HEK293 (cell line): ENCODE measurements around the gene PCDH9.

Source experiments
- CTCF ChIA-PET: fragments of 350-600 bp; formaldehyde crosslinking; extraction: SDS; loops from one replicate; lab custom pipeline; 2021; ENCODE audit warnings: antibody characterized with exemption; lab: Yijun Ruan, JAX
- POLR2A ChIA-PET: fragments of 300-600 bp; formaldehyde crosslinking; extraction: SDS; loops from one replicate; lab custom pipeline; 2020; ENCODE audit warnings: antibody characterized with exemption, inconsistent platforms; lab: Yijun Ruan, JAX
- H3K27ac ChIP-seq: fragments of 200-500 bp; sonication (Bioruptor generic); 2 replicates; pipeline ENCODE4 v1.5.1; 2014; ENCODE audit warnings: low read depth, low read length, control low read depth, inconsistent platforms; ENCODE audit errors: extremely low read depth
- H3K36me3 ChIP-seq, 2 experiments: fragments of 200-500 bp in 1 of 2; sonication (Bioruptor generic) in 1 of 2; 1 replicate in 1 of 2; 2 replicates in 1 of 2; pipeline ENCODE4 v1.5.1; 2014 to 2017; ENCODE audit warnings: inconsistent platforms in 2 of 2, low read length in 2 of 2; ENCODE audit not compliant: control insufficient read depth in 2 of 2, insufficient read depth in 1 of 2
- H3K4me1 ChIP-seq: fragments of 200-500 bp; sonication (Bioruptor generic); 2 replicates; pipeline ENCODE4 v1.5.1; 2014; ENCODE audit warnings: mild to moderate bottlenecking, low read length, inconsistent platforms; ENCODE audit not compliant: control insufficient read depth, insufficient read depth
- H3K4me3 ChIP-seq: 2 replicates; pipeline ENCODE4 v1.5.1; 2011; ENCODE audit warnings: low read depth, mild to moderate bottlenecking, control low read depth, low read length, moderate library complexity
- H3K9me3 ChIP-seq: fragments of 200-500 bp; sonication (Bioruptor generic); 2 replicates; pipeline ENCODE4 v1.5.1; 2014; ENCODE audit warnings: low read depth, low read length, inconsistent platforms; ENCODE audit not compliant: control insufficient read depth, insufficient read depth
- GLI4 ChIP-seq: fragments of 450-650 bp; formaldehyde crosslinking; IDR thresholded peaks from 2 replicates; pipeline ENCODE4 v1.5.1; 2016; ENCODE audit warnings: missing biosample characterization, missing genetic modification characterization
- GLIS1 ChIP-seq: fragments of 450-650 bp; formaldehyde crosslinking; IDR thresholded peaks from 2 replicates; pipeline ENCODE4 v1.5.1; 2016; ENCODE audit warnings: missing biosample characterization, missing genetic modification characterization
- KLF8 ChIP-seq: fragments of 450-650 bp; formaldehyde crosslinking; IDR thresholded peaks from 2 replicates; pipeline ENCODE4 v1.5.1; 2016; ENCODE audit warnings: missing biosample characterization, missing genetic modification characterization
- RBAK ChIP-seq: fragments of 450-650 bp; formaldehyde crosslinking; IDR thresholded peaks from 2 replicates; pipeline ENCODE4 v1.5.1; 2016; ENCODE audit warnings: missing biosample characterization, missing genetic modification characterization
- SCRT1 ChIP-seq: fragments of 450-650 bp; formaldehyde crosslinking; IDR thresholded peaks from 2 replicates; pipeline ENCODE4 v1.5.1; 2016; ENCODE audit warnings: missing biosample characterization, missing genetic modification characterization, borderline replicate concordance
- SETDB1 ChIP-seq: IDR thresholded peaks from one replicate; pipeline ENCODE4 v1.6.1; 2017; ENCODE audit warnings: mild to moderate bottlenecking, low read length, moderate library complexity, mixed read lengths; ENCODE audit not compliant: insufficient read length
- YY2 ChIP-seq: fragments of 450-650 bp; formaldehyde crosslinking; IDR thresholded peaks from 2 replicates; pipeline ENCODE4 v1.5.1; 2016; ENCODE audit warnings: missing biosample characterization, missing genetic modification characterization
- ZBTB20 ChIP-seq: fragments of 450-650 bp; formaldehyde crosslinking; IDR thresholded peaks from 2 replicates; pipeline ENCODE4 v1.5.1; 2016; ENCODE audit warnings: missing biosample characterization, missing genetic modification characterization
- ZEB2 ChIP-seq: fragments of 450-650 bp; formaldehyde crosslinking; IDR thresholded peaks from 2 replicates; pipeline ENCODE4 v1.5.1; 2016; ENCODE audit warnings: missing biosample characterization, missing genetic modification characterization
- ZFP3 ChIP-seq: fragments of 450-650 bp; formaldehyde crosslinking; IDR thresholded peaks from 2 replicates; pipeline ENCODE4 v1.5.1; 2016; ENCODE audit warnings: low read depth, missing biosample characterization, missing genetic modification characterization
- ZNF121 ChIP-seq: fragments of 450-650 bp; formaldehyde crosslinking; IDR thresholded peaks from 2 replicates; pipeline ENCODE4 v1.5.1; 2016; ENCODE audit warnings: missing biosample characterization, missing genetic modification characterization
- ZNF132 ChIP-seq: fragments of 450-650 bp; formaldehyde crosslinking; IDR thresholded peaks from 2 replicates; pipeline ENCODE4 v1.5.1; 2017; ENCODE audit warnings: missing biosample characterization, missing genetic modification characterization, borderline replicate concordance
- ZNF133 ChIP-seq: fragments of 450-650 bp; formaldehyde crosslinking; IDR thresholded peaks from 2 replicates; pipeline ENCODE4 v1.5.1; 2016; ENCODE audit warnings: missing biosample characterization, missing genetic modification characterization
- ZNF155 ChIP-seq: fragments of 450-650 bp; formaldehyde crosslinking; IDR thresholded peaks from 2 replicates; pipeline ENCODE4 v1.5.1; 2016; ENCODE audit warnings: missing biosample characterization, missing genetic modification characterization
- ZNF202 ChIP-seq: fragments of 450-650 bp; formaldehyde crosslinking; IDR thresholded peaks from 2 replicates; pipeline ENCODE4 v1.5.1; 2016; ENCODE audit warnings: missing biosample characterization, missing genetic modification characterization, borderline replicate concordance
- ZNF24 ChIP-seq: fragments of 450-650 bp; formaldehyde crosslinking; IDR thresholded peaks from 2 replicates; pipeline ENCODE4 v1.5.1; 2016; ENCODE audit warnings: missing biosample characterization, missing genetic modification characterization
- ZNF324 ChIP-seq: fragments of 450-650 bp; formaldehyde crosslinking; IDR thresholded peaks from 2 replicates; pipeline ENCODE4 v1.5.1; 2016; ENCODE audit warnings: missing biosample characterization, missing genetic modification characterization
- ZNF391 ChIP-seq: fragments of 450-650 bp; formaldehyde crosslinking; IDR thresholded peaks from 2 replicates; pipeline ENCODE4 v1.5.1; 2016; ENCODE audit warnings: low read depth, missing biosample characterization, missing genetic modification characterization, borderline replicate concordance
- ZNF426 ChIP-seq: fragments of 450-650 bp; formaldehyde crosslinking; IDR thresholded peaks from 2 replicates; pipeline ENCODE4 v1.5.1; 2017; ENCODE audit warnings: missing biosample characterization, missing genetic modification characterization, mild to moderate bottlenecking, inconsistent platforms, moderate library complexity
- ZNF473 ChIP-seq: fragments of 450-650 bp; formaldehyde crosslinking; IDR thresholded peaks from 2 replicates; pipeline ENCODE4 v1.5.1; 2017; ENCODE audit warnings: missing biosample characterization, missing genetic modification characterization
- ZNF585B ChIP-seq: fragments of 450-650 bp; formaldehyde crosslinking; IDR thresholded peaks from 2 replicates; pipeline ENCODE4 v1.5.1; 2016; ENCODE audit warnings: missing biosample characterization, missing genetic modification characterization
- ZNF596 ChIP-seq: fragments of 450-650 bp; IDR thresholded peaks from 2 replicates; pipeline ENCODE4 v1.5.0; 2018; ENCODE audit warnings: missing biosample characterization, mild to moderate bottlenecking, missing genetic modification characterization, moderate library complexity
- ZNF660 ChIP-seq: fragments of 450-650 bp; IDR thresholded peaks from 2 replicates; pipeline ENCODE4 v1.5.1; 2018; ENCODE audit warnings: missing biosample characterization, mild to moderate bottlenecking, missing genetic modification characterization
- ZNF670 ChIP-seq: fragments of 450-650 bp; formaldehyde crosslinking; IDR thresholded peaks from 2 replicates; pipeline ENCODE4 v1.5.1; 2016; ENCODE audit warnings: missing biosample characterization, missing genetic modification characterization, low read depth
- ZNF701 ChIP-seq: fragments of 450-650 bp; formaldehyde crosslinking; IDR thresholded peaks from 2 replicates; pipeline ENCODE4 v1.5.1; 2016; ENCODE audit warnings: missing biosample characterization, missing genetic modification characterization
- ZNF777 ChIP-seq: fragments of 450-650 bp; formaldehyde crosslinking; IDR thresholded peaks from 2 replicates; pipeline ENCODE4 v1.5.1; 2017; ENCODE audit warnings: missing biosample characterization, missing genetic modification characterization, borderline replicate concordance
- ZNF791 ChIP-seq: fragments of 450-650 bp; formaldehyde crosslinking; IDR thresholded peaks from 2 replicates; pipeline ENCODE4 v1.5.1; 2016; ENCODE audit warnings: missing biosample characterization, missing genetic modification characterization
- ZXDB ChIP-seq: fragments of 450-650 bp; formaldehyde crosslinking; IDR thresholded peaks from 2 replicates; pipeline ENCODE4 v1.5.1; 2016; ENCODE audit warnings: missing biosample characterization, missing genetic modification characterization
- TF ChIP-seq, protein P1 (sequence below): fragments of 450-650 bp; formaldehyde crosslinking; IDR thresholded peaks from 2 replicates; pipeline ENCODE4 v1.5.1; 2016; ENCODE audit warnings: missing biosample characterization, missing genetic modification characterization, borderline replicate concordance
- TF ChIP-seq, protein P2 (sequence below): fragments of 450-650 bp; formaldehyde crosslinking; IDR thresholded peaks from 2 replicates; pipeline ENCODE4; 2016; ENCODE audit warnings: missing biosample characterization, missing genetic modification characterization
- TF ChIP-seq, protein P3 (sequence below): fragments of 450-650 bp; formaldehyde crosslinking; IDR thresholded peaks from 2 replicates; pipeline ENCODE4 v1.5.0; 2017; ENCODE audit warnings: missing biosample characterization, missing genetic modification characterization, borderline replicate concordance
- TF ChIP-seq, protein P4 (sequence below): fragments of 450-650 bp; IDR thresholded peaks from 2 replicates; pipeline ENCODE4 v1.5.1; 2018; ENCODE audit warnings: missing biosample characterization, mild to moderate bottlenecking, missing genetic modification characterization

Gene PCDH9

DNA sequence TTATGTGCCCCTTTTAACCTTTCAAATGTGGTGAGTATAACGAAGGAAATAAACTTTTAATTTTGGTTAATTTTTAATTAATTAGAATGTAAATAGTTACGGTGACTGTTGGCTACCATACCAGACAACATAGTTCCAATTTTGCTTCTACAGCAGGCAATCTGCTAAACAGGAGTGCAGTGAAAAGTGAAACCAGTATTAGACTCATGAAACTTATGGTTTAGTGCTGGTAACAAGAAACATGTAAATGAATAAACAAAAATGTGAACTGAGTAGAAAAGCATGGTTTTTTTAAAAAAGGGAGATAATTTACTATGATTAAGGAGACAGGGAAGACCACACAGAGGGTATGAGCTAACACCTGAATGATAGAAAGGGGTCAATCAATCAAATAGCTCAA is 478.4 kb downstream of the PCDH9 start:
- no peak overlapping the region for H3K27ac ChIP-seq
- no peaks in the 10 kb centered on the region for H3K36me3 ChIP-seq
- no peaks in the 10 kb centered on the region for H3K4me1 ChIP-seq
- no peaks in the 10 kb centered on the region for H3K9me3 ChIP-seq
- CTCF ChIA-PET = no interaction called here
- H3K4me3 ChIP-seq = no peak overlapping the region
- TF ChIP-seq ZXDB (tag by site-specific recombination) (no peak), ZNF324 (tag by site-specific recombination) (no peak), ZNF155 (tag by site-specific recombination) (no peak), GLIS1 (tag by site-specific recombination) (no peak), ZEB2 (tag by site-specific recombination) (no peak), SETDB1 (no peak), ZNF660 (tag by site-specific recombination) (no peak), ZNF121 (tag by site-specific recombination) (no peak), YY2 (tag by site-specific recombination) (no peak), ZNF473 (tag by site-specific recombination) (no peak), ZNF202 (tag by site-specific recombination) (no peak), ZNF585B (tag by site-specific recombination) (no peak), ZFP3 (tag by site-specific recombination) (no peak), GLI4 (no peak), ZNF596 (no peak), SCRT1 (tag by site-specific recombination) (no peak)
- TF ChIP-seq, protein P1, sequence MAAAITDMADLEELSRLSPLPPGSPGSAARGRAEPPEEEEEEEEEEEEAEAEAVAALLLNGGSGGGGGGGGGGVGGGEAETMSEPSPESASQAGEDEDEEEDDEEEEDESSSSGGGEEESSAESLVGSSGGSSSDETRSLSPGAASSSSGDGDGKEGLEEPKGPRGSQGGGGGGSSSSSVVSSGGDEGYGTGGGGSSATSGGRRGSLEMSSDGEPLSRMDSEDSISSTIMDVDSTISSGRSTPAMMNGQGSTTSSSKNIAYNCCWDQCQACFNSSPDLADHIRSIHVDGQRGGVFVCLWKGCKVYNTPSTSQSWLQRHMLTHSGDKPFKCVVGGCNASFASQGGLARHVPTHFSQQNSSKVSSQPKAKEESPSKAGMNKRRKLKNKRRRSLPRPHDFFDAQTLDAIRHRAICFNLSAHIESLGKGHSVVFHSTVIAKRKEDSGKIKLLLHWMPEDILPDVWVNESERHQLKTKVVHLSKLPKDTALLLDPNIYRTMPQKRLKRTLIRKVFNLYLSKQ = no peak
- TF ChIP-seq, protein P2, sequence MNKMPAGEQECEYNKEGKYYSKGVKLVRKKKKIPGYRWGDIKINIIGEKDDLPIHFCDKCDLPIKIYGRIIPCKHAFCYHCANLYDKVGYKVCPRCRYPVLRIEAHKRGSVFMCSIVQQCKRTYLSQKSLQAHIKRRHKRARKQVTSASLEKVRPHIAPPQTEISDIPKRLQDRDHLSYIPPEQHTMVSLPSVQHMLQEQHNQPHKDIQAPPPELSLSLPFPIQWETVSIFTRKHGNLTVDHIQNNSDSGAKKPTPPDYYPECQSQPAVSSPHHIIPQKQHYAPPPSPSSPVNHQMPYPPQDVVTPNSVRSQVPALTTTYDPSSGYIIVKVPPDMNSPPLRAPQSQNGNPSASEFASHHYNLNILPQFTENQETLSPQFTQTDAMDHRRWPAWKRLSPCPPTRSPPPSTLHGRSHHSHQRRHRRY (tag by site-specific recombination) = no peak
- TF ChIP-seq, protein P3, sequence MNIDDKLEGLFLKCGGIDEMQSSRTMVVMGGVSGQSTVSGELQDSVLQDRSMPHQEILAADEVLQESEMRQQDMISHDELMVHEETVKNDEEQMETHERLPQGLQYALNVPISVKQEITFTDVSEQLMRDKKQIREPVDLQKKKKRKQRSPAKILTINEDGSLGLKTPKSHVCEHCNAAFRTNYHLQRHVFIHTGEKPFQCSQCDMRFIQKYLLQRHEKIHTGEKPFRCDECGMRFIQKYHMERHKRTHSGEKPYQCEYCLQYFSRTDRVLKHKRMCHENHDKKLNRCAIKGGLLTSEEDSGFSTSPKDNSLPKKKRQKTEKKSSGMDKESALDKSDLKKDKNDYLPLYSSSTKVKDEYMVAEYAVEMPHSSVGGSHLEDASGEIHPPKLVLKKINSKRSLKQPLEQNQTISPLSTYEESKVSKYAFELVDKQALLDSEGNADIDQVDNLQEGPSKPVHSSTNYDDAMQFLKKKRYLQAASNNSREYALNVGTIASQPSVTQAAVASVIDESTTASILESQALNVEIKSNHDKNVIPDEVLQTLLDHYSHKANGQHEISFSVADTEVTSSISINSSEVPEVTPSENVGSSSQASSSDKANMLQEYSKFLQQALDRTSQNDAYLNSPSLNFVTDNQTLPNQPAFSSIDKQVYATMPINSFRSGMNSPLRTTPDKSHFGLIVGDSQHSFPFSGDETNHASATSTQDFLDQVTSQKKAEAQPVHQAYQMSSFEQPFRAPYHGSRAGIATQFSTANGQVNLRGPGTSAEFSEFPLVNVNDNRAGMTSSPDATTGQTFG (tag by site-specific recombination) = no peak
- TF ChIP-seq, all 188 proteins: peak for 0
- POLR2A ChIA-PET = no interaction called here

DNA sequence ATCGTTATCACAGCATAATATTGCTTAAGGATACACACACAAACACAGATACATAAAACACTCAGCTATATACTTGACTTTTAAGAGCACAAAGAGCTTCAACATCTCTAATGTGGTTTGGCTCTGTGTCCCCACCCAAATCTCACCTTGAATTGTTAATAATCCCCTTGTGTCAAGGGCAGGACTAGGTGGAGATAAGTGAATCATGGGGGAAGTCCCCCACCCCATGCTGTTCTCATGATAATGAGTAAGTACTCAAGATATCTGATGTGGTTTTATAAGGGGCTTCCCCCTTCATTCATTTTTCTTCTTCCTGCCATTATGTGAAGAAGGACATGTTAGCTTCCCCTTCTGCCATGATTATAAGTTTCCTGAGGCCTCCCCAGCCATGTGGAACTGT is 481.4 kb downstream of the PCDH9 start:
- ChIA-PET CTCF (no interaction called here), POLR2A (no interaction called here)
- no peaks in the 10 kb centered on the region for H3K4me1 ChIP-seq
- no peak overlapping the region for H3K4me3 ChIP-seq
- no peak for TF ChIP-seq KLF8 (tag by site-specific recombination)
- TF ChIP-seq ZNF585B (tag by site-specific recombination) = no peak
- no peak for TF ChIP-seq ZNF133
- no peak for TF ChIP-seq ZBTB20 (tag by site-specific recombination)
- no peak for TF ChIP-seq ZNF24
- TF ChIP-seq, protein P4, sequence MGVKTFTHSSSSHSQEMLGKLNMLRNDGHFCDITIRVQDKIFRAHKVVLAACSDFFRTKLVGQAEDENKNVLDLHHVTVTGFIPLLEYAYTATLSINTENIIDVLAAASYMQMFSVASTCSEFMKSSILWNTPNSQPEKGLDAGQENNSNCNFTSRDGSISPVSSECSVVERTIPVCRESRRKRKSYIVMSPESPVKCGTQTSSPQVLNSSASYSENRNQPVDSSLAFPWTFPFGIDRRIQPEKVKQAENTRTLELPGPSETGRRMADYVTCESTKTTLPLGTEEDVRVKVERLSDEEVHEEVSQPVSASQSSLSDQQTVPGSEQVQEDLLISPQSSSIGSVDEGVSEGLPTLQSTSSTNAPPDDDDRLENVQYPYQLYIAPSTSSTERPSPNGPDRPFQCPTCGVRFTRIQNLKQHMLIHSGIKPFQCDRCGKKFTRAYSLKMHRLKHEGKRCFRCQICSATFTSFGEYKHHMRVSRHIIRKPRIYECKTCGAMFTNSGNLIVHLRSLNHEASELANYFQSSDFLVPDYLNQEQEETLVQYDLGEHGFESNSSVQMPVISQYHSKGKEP (tag by site-specific recombination) = no peak
- no peak for TF ChIP-seq GLI4
- TF ChIP-seq ZNF132 (tag by site-specific recombination) = no peak
- TF ChIP-seq ZNF670 (tag by site-specific recombination) = no peak
- no peak for TF ChIP-seq ZNF426
- TF ChIP-seq ZNF791 (tag by site-specific recombination) = no peak
- TF ChIP-seq ZNF701 (tag by site-specific recombination) = no peak
- no peak for TF ChIP-seq ZNF391 (tag by site-specific recombination)
- no peak for TF ChIP-seq RBAK (tag by site-specific recombination)
- TF ChIP-seq ZNF777 (tag by site-specific recombination) = no peak
- H3K27ac ChIP-seq = no peak overlapping the region
- no peaks in the 10 kb centered on the region for H3K36me3 ChIP-seq
- H3K9me3 ChIP-seq = no peaks in the 10 kb centered on the region
